AG04449 (cell line): ENCODE measurements around the gene NOXA1.

Experiments
- CTCF ChIA-PET: fragments of 350-600 bp; formaldehyde crosslinking; extraction: SDS; loops from one replicate; lab custom pipeline; 2021; ENCODE audit warnings: antibody characterized with exemption; lab: Yijun Ruan, JAX
- POLR2A ChIA-PET: fragments of 400-600, 350-600 bp; formaldehyde crosslinking; extraction: SDS; loops from one replicate; lab custom pipeline; 2020; ENCODE audit warnings: antibody characterized with exemption, inconsistent platforms; lab: Yijun Ruan, JAX
- DNase-seq: peaks from one replicate; pipeline ENCODE4 v3.0.0-alpha.2; 2010; ENCODE audit warnings: low read depth, low spot score
- H3K4me3 ChIP-seq: 2 replicates; pipeline ENCODE4 v1.5.1; 2011; ENCODE audit warnings: low read depth, mild to moderate bottlenecking, control low read depth, low read length
- TF ChIP-seq, protein P1 (sequence below): IDR thresholded peaks from one replicate; pipeline ENCODE4 v1.5.1; 2011; ENCODE audit warnings: mild to moderate bottlenecking, moderate library complexity, low read length, control low read depth, inconsistent platforms; ENCODE audit not compliant: insufficient read depth; ENCODE audit errors: missing control alignments

The NOXA1 gene

GRCh38 chr9:137392232-137393007, 30.8 kb upstream of the NOXA1 start:
- ChIA-PET CTCF (no interaction called here), POLR2A (no interaction called here)
- TF ChIP-seq, protein P1, sequence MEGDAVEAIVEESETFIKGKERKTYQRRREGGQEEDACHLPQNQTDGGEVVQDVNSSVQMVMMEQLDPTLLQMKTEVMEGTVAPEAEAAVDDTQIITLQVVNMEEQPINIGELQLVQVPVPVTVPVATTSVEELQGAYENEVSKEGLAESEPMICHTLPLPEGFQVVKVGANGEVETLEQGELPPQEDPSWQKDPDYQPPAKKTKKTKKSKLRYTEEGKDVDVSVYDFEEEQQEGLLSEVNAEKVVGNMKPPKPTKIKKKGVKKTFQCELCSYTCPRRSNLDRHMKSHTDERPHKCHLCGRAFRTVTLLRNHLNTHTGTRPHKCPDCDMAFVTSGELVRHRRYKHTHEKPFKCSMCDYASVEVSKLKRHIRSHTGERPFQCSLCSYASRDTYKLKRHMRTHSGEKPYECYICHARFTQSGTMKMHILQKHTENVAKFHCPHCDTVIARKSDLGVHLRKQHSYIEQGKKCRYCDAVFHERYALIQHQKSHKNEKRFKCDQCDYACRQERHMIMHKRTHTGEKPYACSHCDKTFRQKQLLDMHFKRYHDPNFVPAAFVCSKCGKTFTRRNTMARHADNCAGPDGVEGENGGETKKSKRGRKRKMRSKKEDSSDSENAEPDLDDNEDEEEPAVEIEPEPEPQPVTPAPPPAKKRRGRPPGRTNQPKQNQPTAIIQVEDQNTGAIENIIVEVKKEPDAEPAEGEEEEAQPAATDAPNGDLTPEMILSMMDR, result no peak
- no peak for DNase-seq
- no peak overlapping the region for H3K4me3 ChIP-seq

GRCh38 chr9:137393176-137394150, 29.7 kb upstream of the NOXA1 start:
- CTCF ChIA-PET, result no interaction called here
- POLR2A ChIA-PET, result no interaction called here
- DNase-seq, result no peak
- H3K4me3 ChIP-seq, result no peak overlapping the region
- TF ChIP-seq, protein P1, result no peak

DNA sequence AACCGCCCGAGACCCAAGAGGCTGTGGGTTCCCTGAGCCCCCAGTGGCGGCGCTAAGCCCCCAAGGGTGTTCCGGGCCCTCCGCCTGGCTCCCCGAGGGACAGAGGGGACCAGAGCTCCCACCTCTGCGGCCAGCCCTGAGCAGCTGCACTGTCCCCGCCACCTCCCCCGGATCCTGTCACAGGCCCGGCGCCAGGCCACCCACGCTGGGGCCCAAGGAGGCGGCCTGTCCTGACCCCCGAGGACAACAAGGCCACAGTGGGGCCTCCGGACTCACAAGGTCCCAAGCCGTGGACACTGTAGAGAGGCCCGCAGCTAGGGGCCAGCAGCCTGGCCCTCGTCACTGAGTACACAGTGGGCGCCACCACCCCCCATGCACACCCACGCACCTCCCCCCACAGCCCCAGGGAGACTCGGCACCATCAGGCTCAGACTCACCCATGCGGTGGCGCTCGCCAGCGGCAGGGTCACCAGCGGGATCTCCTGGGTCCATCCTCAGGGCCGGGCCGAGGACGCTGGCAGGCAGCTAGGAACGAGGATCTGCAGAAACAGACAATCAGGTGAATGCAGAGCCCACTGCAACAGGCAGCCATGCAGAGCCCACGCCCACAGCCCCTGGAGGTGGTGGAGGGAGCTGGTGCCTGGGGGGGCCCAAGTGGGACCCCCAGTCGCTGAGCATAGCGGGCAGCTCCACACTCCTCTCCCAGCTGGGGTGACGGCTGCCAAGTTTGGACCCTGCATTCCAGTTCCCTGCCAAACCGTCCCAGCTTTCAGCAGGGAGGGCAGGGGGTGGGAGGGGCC, 28.1 kb upstream of the NOXA1 start:
- no peak for DNase-seq
- ChIA-PET CTCF (interaction anchor here (1.0 kb wide), 2 partner anchors 9 to 99 kb away, joined by 3 read pairs; no protein-coding TSS in a partner anchor), POLR2A (no interaction called here)
- no peak overlapping the region for H3K4me3 ChIP-seq
- TF ChIP-seq, protein P1, result no peak

DNA sequence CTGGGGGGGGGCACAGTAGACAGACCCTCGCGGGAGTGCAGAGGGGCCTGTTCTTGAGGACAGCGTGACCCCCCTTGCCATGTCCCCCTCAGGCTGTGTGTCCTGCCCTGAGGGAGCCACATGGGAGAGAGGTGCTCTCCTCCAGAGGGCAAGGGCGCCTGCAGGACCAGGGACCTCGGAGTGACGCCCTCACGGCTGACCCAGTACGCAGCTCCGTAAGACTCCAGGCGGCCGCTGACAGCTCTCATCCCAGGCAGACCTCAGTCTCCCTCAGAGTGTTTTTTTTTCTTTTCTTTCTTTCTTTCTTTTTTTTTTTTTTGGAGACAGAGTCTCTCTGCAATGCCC, 27.6 kb upstream of the NOXA1 start:
- DNase-seq, result no peak
- CTCF ChIA-PET, result interaction anchor here (1.0 to 1.4 kb wide), 4 partner anchors 9 to 99 kb away, joined by 3 to 4 read pairs (median 3); no protein-coding TSS in a partner anchor
- POLR2A ChIA-PET, result interaction anchor here (1.0 kb wide), 1 partner anchor 28 kb away, joined by 3 read pairs; the partner anchor contains the start of genes EXD3 and NOXA1
- TF ChIP-seq, protein P1, result no peak
- no peak overlapping the region for H3K4me3 ChIP-seq

- TF ChIP-seq, protein P1, result no peak
- POLR2A ChIA-PET, result interaction anchor here (1.0 kb wide), 1 partner anchor 27 kb away, joined by 3 read pairs; the partner anchor contains the start of genes EXD3 and NOXA1
- CTCF ChIA-PET, result interaction anchor here (1.0 to 1.4 kb wide), 3 partner anchors 8 to 47 kb away, joined by 3 to 4 read pairs (median 3); no protein-coding TSS in a partner anchor
Measured at GRCh38 chr9:137396227-137396626, 27.0 kb upstream of the NOXA1 start.

More at GRCh38 chr9:137396227-137396626, 27.0 kb upstream of the NOXA1 start:
- H3K4me3 ChIP-seq, result no peak overlapping the region
- peak; percentile 47 for DNase-seq
